Muscle of leg (tissue), 11 donors: ENCODE data around the gene SPIRE1. TPM values are rescaled to one million over a fixed set of nuclear protein-coding genes. Genes with fewer than 3 reads are reported as not detected.
"Not testable (repeated sequence)": the region's sequence is repeated elsewhere in the genome, so short reads cannot be mapped to it uniquely, and the experiment has no call there.

ENCODE experiments used
- DNase-seq: peaks from one replicate; pipeline ENCODE4 v3.0.0; 2013
- H3K27ac ChIP-seq: one replicate; pipeline ENCODE4 v1.5.1; 2013; ENCODE audit warnings: mild to moderate bottlenecking, low read length, control low read depth
- H3K27me3 ChIP-seq: one replicate; pipeline ENCODE4 v1.6.1; 2013; ENCODE audit warnings: low read length; ENCODE audit not compliant: control insufficient read depth, insufficient read depth
- H3K36me3 ChIP-seq: one replicate; pipeline ENCODE4 v1.6.1; 2013; ENCODE audit warnings: low read length; ENCODE audit not compliant: control insufficient read depth, insufficient read depth
- H3K4me1 ChIP-seq: one replicate; pipeline ENCODE4 v1.6.1; 2013; ENCODE audit warnings: low read length; ENCODE audit not compliant: control insufficient read depth, insufficient read depth
- H3K4me3 ChIP-seq: one replicate; pipeline ENCODE4 v1.5.1; 2013; ENCODE audit warnings: low read length, control low read depth
- H3K9me3 ChIP-seq: replicated peaks from 2 replicates; pipeline ENCODE4 v1.6.1; 2013; ENCODE audit warnings: low read depth, low read length; ENCODE audit not compliant: control insufficient read depth
- WGBS: methylation state at CpG from one replicate; pipeline ENCODE4 v1.1.5; 2013; ENCODE audit warnings: missing lambda C conversion rate; ENCODE audit not compliant: insufficient coverage; 5-methylcytosine and 5-hydroxymethylcytosine counted together
- polyA plus RNA-seq, 8 donors: library from polyadenylated mRNA; unstranded; fragments of 120-200 nt; gene quantifications; one replicate each; pipeline versions ENCODE4 v1.2.1 to v1.2.3, GENCODE V29; 2013; ENCODE audit warnings: inconsistent platforms in 1 of 8, low replicate concordance in 1 of 8; ENCODE audit not compliant: insufficient read length in 8 of 8, insufficient read depth in 1 of 8
- total RNA-seq: library from RNA; stranded (reverse); fragments of 120-200 nt; gene quantifications from one replicate; pipeline ENCODE4 v1.2.4, GENCODE V29; 2013

The SPIRE1 gene
- total and polyA plus RNA-seq, 9 donors: 10.3 to 13.9 (median 12.0) TPM

DNA sequence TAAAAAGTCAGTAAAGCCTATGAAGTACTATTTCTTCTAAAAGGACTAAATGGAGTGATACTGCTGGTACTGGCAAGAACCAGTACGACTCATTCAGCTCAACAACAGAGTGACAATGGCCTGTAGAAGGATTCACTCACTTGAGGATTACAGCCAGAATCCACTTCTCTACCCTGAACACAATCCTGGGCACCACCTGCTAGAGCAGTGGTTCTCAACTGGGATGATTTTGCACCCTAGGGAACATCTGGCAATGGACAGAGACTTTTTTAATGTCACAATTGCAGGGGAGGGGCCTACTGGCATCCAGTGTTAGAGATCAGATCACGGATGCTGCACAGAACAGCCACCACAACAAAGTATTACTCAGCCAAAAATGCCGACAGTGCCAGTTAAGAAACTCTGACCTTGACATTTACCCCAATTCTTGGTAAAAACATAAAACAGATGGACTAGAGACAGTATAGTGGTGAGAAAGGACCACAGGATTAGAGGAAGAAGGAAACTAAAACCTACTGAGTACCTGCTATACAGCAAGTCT lies 5.0 kb downstream of the SPIRE1 start:
- H3K4me3 ChIP-seq: no peak overlapping the region
- H3K36me3 ChIP-seq: peaks cover 2% of the 10 kb centered on the region
- no peak for DNase-seq
- H3K27ac ChIP-seq: no peak overlapping the region
- no peaks in the 10 kb centered on the region for H3K9me3 ChIP-seq
- no peaks in the 10 kb centered on the region for H3K27me3 ChIP-seq
- no CpG with 5 or more reads among the region's 3 CpGs for WGBS
- H3K4me1 ChIP-seq: peaks cover 2% of the 10 kb centered on the region

DNA sequence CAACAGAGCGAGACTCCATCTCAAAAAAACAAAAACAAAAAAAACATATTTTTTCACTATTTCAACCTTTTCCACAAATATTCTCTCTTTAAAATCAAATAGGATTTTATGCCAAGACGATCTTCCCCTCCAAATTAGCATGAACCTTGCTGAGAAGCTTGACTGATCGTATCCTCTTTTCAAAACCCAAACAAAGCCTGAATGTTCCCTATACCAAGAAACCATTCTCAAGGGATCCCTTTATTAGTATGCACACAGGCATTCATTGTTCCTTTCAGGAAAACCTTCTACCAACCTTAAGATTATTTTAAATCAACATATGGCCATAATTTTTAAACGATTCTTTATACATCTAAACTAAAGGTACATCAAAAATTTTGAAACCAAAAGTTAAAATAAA lies 6.3 kb downstream of the SPIRE1 start:
- H3K27ac ChIP-seq: no peak overlapping the region
- H3K36me3 ChIP-seq: peaks cover 8% of the 10 kb centered on the region
- H3K27me3 ChIP-seq: no peaks in the 10 kb centered on the region
- H3K4me1 ChIP-seq: peaks cover 2% of the 10 kb centered on the region
- 68% methylated on average over 3 of the region's 4 CpGs for WGBS
- H3K4me3 ChIP-seq: no peak overlapping the region
- DNase-seq: no peak
- no peaks in the 10 kb centered on the region for H3K9me3 ChIP-seq

DNA sequence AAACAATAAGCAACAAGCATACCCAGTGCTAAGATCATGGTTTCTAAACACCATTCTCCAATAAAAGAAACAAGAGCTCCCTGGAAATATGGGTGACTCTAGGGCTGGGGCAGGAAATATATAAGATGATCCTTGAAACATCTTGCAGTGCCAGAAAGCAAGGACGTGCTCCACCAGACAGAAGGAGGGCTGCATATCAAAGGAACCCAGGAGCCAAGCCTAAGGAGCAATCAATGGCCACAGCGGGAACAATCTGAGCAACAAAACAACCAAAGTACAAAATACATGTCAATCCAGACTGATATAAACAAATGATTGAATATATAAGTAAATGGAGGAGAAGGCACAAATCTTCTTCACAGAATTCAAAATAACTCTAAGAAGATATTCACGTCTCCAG lies 10.1 kb downstream of the SPIRE1 start:
- Histone ChIP-seq H3K27ac (no peak overlapping the region), H3K36me3 (peaks cover 8% of the 10 kb centered on the region), H3K4me3 (no peak overlapping the region), H3K27me3 (no peaks in the 10 kb centered on the region), H3K4me1 (peaks cover 8% of the 10 kb centered on the region), H3K9me3 (no peaks in the 10 kb centered on the region)
- 56% methylated on average over 1 of the region's 3 CpGs for WGBS
- DNase-seq: no peak

DNA sequence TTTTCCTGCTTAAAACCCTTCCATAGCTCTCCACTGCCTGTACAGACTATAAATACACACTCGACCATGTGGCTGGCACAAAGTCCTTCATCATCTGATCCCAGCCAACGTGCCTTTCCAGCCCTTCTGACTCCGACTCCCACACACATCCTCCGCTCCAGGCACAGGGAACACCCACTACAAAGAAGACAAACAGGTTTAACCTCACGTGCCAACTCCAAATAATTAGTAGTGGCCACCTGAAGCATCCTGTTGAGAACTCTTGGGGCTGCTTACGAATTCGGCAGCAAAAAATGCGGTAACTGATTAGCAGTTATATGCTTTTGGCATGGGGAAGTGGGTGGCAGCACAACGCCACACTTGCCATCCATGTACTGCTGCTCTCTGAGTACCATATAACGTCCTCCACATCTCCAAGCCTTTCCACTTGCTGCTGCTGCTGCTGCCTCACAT lies 12.1 kb downstream of the SPIRE1 start:
- no peaks in the 10 kb centered on the region for H3K27me3 ChIP-seq
- H3K27ac ChIP-seq: peak overlapping the region; percentile 60
- WGBS: 47% methylated on average over 4 of the region's 10 CpGs
- H3K4me1 ChIP-seq: peaks cover 8% of the 10 kb centered on the region
- H3K36me3 ChIP-seq: peaks cover 8% of the 10 kb centered on the region
- no peaks in the 10 kb centered on the region for H3K9me3 ChIP-seq
- H3K4me3 ChIP-seq: no peak overlapping the region
- DNase-seq: peak; percentile 56

GRCh38 chr18:12645254-12645653 lies 12.7 kb downstream of the SPIRE1 start:
- no peak for DNase-seq
- Histone ChIP-seq H3K9me3 (no peaks in the 10 kb centered on the region), H3K4me3 (no peak overlapping the region), H3K27me3 (no peaks in the 10 kb centered on the region), H3K36me3 (peaks cover 8% of the 10 kb centered on the region), H3K27ac (peak overlapping the region; percentile 16), H3K4me1 (peaks cover 8% of the 10 kb centered on the region)

DNA sequence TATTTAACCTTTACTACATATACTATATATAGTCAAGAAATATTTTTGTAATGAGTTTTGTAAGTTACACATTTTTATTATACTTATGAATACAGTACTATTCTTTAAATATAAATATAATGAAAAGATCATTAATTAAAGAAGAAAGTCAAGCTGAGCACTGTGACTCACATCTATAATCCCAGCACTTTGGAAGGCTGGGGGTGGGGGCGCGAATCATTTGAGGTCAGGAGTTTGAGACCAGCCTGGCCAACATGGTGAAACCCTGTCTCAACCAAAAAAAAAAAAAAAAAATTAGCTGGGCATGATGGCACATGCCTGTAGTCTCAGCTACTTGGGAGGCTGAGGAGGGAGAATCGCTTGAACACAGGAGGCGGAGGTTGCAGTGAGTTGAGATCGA lies 14.2 kb downstream of the SPIRE1 start:
- not testable (repeated sequence) for DNase-seq, H3K4me1 ChIP-seq, H3K27me3 ChIP-seq, H3K36me3 ChIP-seq, H3K9me3 ChIP-seq, H3K4me3 ChIP-seq, H3K27ac ChIP-seq
- no CpG with 5 or more reads among the region's 5 CpGs for WGBS

- no peaks in the 10 kb centered on the region for H3K27me3 ChIP-seq
- peaks cover 6% of the 10 kb centered on the region for H3K4me1 ChIP-seq
- DNase-seq: no peak
- no peak overlapping the region for H3K4me3 ChIP-seq
- no peaks in the 10 kb centered on the region for H3K9me3 ChIP-seq
- WGBS: 91% methylated on average over 3 of the region's 6 CpGs
- H3K36me3 ChIP-seq: no peaks in the 10 kb centered on the region
- H3K27ac ChIP-seq: no peak overlapping the region
Measured at GRCh38 chr18:12640881-12641200, 17.1 kb downstream of the SPIRE1 start.

DNA sequence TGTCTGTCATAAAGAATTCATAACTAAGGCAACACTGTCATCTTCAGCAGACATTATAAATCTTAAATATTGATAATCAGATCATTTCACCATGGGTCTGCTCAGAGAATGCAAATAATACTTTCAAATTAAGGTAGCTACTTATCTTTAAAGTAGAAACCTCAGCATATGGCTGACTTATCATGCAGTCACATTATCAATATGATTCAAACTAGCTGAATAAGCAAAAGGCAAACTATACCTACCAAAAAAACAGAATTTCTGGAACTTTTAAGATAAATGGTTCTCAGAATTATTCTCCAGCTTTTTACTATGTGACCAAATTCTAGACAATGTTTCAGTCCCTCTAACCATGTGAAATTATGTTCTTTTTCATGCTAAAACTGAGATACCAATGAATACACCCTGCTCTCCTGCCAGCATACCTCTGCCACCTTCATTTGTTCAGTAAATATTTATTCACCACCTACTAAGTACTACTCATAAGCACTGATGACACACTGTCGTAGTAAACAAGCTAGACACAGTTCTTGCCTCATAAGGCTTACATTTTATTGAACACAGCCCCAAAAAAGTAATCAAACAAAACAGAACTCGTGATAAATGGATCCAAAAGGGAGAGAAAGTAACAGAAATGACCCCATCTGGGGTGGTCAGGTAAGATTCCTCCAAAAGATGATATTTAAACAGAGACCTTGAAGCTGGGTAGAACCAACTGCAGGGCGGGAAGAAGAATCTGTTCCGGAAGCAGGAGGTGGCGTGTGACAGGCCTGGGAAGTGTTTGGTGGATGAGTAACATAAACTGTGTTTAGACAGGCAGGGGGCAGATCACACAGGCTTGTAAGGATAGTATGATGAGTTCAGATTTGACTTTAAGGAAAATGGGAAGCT lies 17.7 kb downstream of the SPIRE1 start:
- Histone ChIP-seq H3K9me3 (no peaks in the 10 kb centered on the region), H3K36me3 (no peaks in the 10 kb centered on the region), H3K27me3 (no peaks in the 10 kb centered on the region), H3K4me1 (peaks cover 3% of the 10 kb centered on the region), H3K4me3 (no peak overlapping the region), H3K27ac (no peak overlapping the region)
- no peak for DNase-seq
- 91% methylated on average over 3 of the region's 5 CpGs for WGBS

GRCh38 chr18:12638644-12639124 lies 19.2 kb downstream of the SPIRE1 start:
- no peaks in the 10 kb centered on the region for H3K27me3 ChIP-seq
- no peaks in the 10 kb centered on the region for H3K36me3 ChIP-seq
- H3K9me3 ChIP-seq: no peaks in the 10 kb centered on the region
- WGBS: 50% methylated on average over 2 of the region's 3 CpGs
- H3K27ac ChIP-seq: no peak overlapping the region
- DNase-seq: no peak
- no peaks in the 10 kb centered on the region for H3K4me1 ChIP-seq
- H3K4me3 ChIP-seq: no peak overlapping the region

DNA sequence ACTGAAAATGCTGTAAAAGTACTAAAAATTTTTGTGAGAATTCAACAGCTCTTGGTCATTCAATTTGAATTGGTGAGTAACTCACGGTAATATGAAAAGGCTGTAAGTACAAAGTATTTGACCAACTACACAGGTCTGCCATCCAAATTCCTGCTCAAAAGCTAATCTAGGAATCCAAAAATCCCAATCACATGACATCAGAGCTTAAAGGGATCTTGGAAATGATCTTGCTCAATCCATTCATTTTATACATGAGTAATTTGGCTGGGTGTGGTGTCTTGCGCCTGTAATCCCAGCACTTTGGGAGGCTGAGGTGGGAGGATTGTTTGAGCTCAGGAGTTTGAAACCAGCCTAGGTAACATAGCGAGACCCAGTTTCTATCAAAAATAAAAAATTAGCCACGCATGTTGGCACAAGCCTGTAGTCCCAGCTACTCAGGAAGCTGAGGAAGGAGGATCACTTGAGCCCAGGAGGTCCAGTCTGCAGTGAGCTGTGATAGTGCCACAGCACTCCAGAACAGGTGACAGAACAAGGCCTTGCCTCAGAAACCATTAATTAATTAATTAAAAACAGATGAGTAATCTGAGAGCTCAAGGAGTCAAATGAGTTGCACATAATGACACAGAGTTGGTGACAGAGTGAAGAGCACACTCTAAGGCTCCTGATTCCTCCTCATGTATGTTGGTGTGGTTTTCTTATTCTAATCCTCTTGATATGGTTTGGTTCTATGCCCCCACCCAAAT lies 19.8 kb downstream of the SPIRE1 start:
- Histone ChIP-seq H3K4me3 (no peak overlapping the region), H3K9me3 (no peaks in the 10 kb centered on the region), H3K36me3 (no peaks in the 10 kb centered on the region), H3K4me1 (no peaks in the 10 kb centered on the region), H3K27me3 (no peaks in the 10 kb centered on the region), H3K27ac (no peak overlapping the region)
- no peak for DNase-seq
- 84% methylated on average over 2 of the region's 4 CpGs for WGBS
